GM12874 (cell line): ENCODE data around the gene CABCOCO1.

Experiments
- TF ChIP-seq, protein P1 (sequence below): IDR thresholded peaks from 2 replicates; pipeline ENCODE4 v1.5.1; 2011; ENCODE audit warnings: low read depth, mild to moderate bottlenecking, control low read depth, low read length, moderate library complexity; ENCODE audit not compliant: insufficient read depth

CABCOCO1 gene

DNA sequence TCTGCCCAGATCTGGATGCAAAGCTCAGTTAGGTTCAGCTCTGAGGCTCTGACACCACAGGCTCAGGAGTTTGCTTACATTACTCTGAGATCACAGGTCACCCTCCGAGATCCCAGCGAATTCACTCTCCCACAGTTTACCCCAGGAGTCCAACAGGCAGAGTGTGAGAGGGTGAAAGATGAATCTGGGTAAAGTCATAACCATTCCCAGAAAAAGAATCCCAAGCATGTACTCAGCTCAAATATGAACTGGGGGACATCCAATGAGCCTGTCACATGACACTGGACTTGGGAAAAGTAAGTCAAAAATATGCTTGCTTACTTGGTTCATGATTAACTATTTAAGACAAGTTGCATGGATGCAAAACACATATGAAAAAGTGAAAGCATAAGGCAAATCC lies 128.5 kb downstream of the CABCOCO1 start:
- TF ChIP-seq, protein P1, sequence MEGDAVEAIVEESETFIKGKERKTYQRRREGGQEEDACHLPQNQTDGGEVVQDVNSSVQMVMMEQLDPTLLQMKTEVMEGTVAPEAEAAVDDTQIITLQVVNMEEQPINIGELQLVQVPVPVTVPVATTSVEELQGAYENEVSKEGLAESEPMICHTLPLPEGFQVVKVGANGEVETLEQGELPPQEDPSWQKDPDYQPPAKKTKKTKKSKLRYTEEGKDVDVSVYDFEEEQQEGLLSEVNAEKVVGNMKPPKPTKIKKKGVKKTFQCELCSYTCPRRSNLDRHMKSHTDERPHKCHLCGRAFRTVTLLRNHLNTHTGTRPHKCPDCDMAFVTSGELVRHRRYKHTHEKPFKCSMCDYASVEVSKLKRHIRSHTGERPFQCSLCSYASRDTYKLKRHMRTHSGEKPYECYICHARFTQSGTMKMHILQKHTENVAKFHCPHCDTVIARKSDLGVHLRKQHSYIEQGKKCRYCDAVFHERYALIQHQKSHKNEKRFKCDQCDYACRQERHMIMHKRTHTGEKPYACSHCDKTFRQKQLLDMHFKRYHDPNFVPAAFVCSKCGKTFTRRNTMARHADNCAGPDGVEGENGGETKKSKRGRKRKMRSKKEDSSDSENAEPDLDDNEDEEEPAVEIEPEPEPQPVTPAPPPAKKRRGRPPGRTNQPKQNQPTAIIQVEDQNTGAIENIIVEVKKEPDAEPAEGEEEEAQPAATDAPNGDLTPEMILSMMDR: no peak

- TF ChIP-seq, protein P1: no peak
Observed at GRCh38 chr10:61792097-61792716, 129.5 kb downstream of the CABCOCO1 start.

GRCh38 chr10:61792921-61793320 lies 130.2 kb downstream of the CABCOCO1 start:
- TF ChIP-seq, protein P1: no peak

- TF ChIP-seq, protein P1: no peak
Observed at GRCh38 chr10:61793760-61794703, 131.3 kb downstream of the CABCOCO1 start.

DNA sequence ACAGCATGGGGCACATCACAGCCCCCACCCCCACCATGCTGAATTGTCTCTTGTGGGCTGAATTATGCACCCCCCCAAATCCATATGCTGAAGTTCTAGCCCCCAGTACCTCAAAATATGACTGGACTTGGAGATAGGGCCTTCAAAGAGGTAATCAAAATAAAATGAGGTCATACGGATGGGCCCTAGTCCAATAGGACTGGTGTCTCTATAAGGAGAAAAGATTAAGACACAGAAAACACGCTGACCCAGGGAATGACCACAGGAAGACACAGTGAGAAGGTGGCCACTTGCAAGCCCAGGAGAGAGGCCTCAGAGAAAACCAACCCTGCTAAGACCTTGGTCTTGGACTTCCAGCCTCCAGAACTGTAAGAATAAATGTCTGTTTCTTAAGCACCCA lies 132.4 kb downstream of the CABCOCO1 start:
- TF ChIP-seq, protein P1: no peak

GRCh38 chr10:61795551-61795950 lies 132.8 kb downstream of the CABCOCO1 start:
- TF ChIP-seq, protein P1: no peak

DNA sequence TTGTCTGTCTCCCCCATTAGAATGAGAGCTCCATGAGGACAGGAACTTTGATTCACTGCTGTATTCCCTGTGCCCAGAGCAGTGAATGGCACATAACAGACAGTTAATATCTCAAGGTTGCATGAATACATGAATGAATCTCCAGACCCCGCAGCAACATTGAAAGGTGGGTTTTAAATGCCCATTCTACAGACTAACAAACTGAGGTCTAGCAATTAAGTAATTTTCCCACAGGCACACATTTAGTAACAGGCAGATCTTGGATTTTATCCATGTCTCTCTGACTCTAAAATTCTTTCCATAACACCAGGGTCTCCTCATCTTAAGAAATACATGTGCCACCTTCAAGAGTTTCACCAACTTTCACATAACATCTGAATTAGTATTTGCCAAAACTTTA lies 134.1 kb downstream of the CABCOCO1 start:
- TF ChIP-seq, protein P1: no peak
